Kidney epithelial cell (primary cell): ENCODE results near the gene P2RY8. TPM values are rescaled to one million over a fixed set of nuclear protein-coding genes. Genes with fewer than 3 reads are reported as not detected.
"Not testable (repeated sequence)": the region's sequence is repeated elsewhere in the genome, so short reads cannot be mapped to it uniquely, and the experiment has no call there.

Source experiments
- DNase-seq: peaks from one replicate; pipeline ENCODE4 v3.0.0-alpha.2; 2010; ENCODE audit warnings: low read depth
- H3K27me3 ChIP-seq: 2 replicates; pipeline ENCODE4 v1.6.0; 2011; ENCODE audit warnings: low read length; ENCODE audit not compliant: control insufficient read depth, insufficient read depth
- H3K36me3 ChIP-seq: 2 replicates; pipeline ENCODE4 v1.5.1; 2011; ENCODE audit warnings: low read length; ENCODE audit not compliant: control insufficient read depth, insufficient read depth
- H3K4me3 ChIP-seq: 2 replicates; pipeline ENCODE4 v1.5.1; 2011; ENCODE audit warnings: low read depth, mild to moderate bottlenecking, control low read depth, low read length
- total RNA-seq: library from RNA; depleted of rRNA; stranded (reverse); fragments of >200 nt; gene quantifications from 2 replicates; pipeline ENCODE4 v1.2.3, GENCODE V29; 2015
- TF ChIP-seq, protein P1 (sequence below): IDR thresholded peaks from 2 replicates; pipeline ENCODE4 v1.5.1; 2011; ENCODE audit warnings: mild to moderate bottlenecking, moderate library complexity, low read length, control low read depth, inconsistent platforms; ENCODE audit not compliant: insufficient read depth, poor library complexity, severe bottlenecking

Gene P2RY8
- total RNA-seq, 1 donor from 2014 or later: not detected

DNA sequence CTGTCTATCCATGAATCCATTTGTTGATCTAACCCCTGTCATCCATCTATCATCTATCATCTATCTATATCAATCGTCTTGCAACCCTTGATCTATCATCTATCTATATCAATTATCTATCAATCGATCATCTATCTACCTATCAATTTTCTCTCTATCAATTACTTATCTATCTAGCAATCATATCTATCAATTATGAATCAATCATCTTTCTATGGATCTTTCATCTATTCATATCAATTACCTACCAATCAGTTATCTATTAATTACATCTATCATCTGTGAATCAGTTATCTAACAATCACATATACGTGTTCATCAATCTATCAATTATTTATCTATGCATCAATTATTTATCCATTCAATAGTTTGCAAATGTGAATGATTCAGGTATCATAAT lies 59.8 kb downstream of the P2RY8 start:
- H3K27me3 ChIP-seq: no peaks in the 10 kb centered on the region
- no peak overlapping the region for H3K4me3 ChIP-seq
- H3K36me3 ChIP-seq: no peaks in the 10 kb centered on the region
- TF ChIP-seq, protein P1, sequence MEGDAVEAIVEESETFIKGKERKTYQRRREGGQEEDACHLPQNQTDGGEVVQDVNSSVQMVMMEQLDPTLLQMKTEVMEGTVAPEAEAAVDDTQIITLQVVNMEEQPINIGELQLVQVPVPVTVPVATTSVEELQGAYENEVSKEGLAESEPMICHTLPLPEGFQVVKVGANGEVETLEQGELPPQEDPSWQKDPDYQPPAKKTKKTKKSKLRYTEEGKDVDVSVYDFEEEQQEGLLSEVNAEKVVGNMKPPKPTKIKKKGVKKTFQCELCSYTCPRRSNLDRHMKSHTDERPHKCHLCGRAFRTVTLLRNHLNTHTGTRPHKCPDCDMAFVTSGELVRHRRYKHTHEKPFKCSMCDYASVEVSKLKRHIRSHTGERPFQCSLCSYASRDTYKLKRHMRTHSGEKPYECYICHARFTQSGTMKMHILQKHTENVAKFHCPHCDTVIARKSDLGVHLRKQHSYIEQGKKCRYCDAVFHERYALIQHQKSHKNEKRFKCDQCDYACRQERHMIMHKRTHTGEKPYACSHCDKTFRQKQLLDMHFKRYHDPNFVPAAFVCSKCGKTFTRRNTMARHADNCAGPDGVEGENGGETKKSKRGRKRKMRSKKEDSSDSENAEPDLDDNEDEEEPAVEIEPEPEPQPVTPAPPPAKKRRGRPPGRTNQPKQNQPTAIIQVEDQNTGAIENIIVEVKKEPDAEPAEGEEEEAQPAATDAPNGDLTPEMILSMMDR: no peak
- no peak for DNase-seq

DNA sequence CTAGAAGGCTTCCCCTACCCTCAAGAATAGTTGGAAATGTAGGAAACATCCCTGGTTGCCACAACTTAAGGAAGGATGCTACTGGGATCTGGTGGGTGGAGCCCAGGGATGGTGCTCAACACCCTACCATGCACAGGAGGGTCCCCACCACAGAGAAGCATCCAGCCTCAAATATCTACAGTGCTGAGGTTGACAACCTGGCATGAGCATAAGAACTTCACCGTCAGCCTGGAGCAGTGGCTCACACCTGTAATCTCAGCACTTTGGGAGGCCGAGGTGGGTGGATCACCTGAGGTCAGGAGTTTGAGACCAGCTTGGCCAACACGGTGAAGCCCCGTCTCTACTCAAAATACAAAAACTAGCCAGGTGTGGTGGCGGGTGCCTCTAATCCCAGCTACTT lies 60.3 kb downstream of the P2RY8 start:
- H3K36me3 ChIP-seq: no peaks in the 10 kb centered on the region
- H3K4me3 ChIP-seq: no peak overlapping the region
- no peak for DNase-seq
- H3K27me3 ChIP-seq: no peaks in the 10 kb centered on the region
- TF ChIP-seq, protein P1: no peak

DNA sequence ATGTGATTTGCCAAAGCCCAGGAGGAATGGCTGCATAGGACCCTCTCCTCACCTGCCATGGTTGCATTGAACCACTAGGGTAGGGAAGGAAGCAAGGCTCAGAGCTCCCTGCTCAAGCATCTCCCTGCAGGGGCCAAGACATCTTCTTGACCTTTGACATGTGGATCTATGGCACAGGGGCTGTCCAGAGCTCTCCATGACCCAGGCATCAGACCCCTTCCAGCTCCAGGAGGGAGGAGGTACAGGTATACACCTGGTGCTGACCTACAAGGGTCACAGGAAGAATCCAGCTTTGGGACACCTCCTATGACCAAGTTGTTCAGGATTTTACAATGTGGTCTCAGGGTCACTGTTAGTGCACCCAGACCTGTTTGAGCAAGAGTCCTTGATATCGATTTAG lies 61.1 kb downstream of the P2RY8 start:
- TF ChIP-seq, protein P1: no peak
- no peaks in the 10 kb centered on the region for H3K36me3 ChIP-seq
- no peak overlapping the region for H3K4me3 ChIP-seq
- H3K27me3 ChIP-seq: no peaks in the 10 kb centered on the region
- no peak for DNase-seq

DNA sequence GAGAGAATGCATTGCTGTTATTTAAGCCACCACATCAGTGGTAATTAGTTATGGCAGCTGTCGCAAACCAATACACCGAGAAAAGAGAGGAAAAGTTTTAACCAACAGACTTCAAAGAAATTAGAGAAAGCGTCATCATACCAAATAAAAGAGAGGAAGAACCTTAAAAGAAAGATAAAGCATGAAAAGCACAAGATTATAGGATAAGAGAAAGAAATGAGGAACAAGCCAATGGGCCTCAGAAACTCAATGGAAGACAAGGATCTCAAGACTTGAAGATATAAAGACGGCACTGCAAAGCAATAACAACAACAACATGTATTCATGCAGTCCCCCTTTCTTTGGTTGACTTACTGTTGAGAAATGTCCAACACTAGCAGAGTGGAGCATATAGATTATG lies 61.5 kb downstream of the P2RY8 start:
- H3K4me3 ChIP-seq: no peak overlapping the region
- TF ChIP-seq, protein P1: no peak
- no peak for DNase-seq
- H3K36me3 ChIP-seq: no peaks in the 10 kb centered on the region
- no peaks in the 10 kb centered on the region for H3K27me3 ChIP-seq

DNA sequence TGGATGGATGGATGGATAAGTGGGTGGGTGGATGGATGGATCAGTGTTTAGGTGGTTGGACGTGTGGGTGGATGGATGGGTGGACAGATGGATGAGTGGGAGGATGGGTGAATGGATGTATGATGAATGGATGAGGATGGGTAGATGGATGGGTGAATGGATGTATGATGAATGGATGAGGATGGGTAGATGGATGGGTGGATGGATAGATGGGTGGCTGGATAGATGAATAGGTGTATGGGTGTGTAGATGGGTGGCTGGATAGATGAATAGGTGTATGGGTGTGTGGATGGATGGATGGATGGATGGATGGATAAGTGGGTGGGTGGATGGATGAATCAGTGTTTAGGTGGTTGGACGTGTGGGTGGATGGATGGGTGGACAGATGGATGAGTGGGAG lies 62.4 kb downstream of the P2RY8 start:
- DNase-seq, H3K36me3 ChIP-seq, H3K27me3 ChIP-seq, H3K4me3 ChIP-seq: not testable (repeated sequence)

DNA sequence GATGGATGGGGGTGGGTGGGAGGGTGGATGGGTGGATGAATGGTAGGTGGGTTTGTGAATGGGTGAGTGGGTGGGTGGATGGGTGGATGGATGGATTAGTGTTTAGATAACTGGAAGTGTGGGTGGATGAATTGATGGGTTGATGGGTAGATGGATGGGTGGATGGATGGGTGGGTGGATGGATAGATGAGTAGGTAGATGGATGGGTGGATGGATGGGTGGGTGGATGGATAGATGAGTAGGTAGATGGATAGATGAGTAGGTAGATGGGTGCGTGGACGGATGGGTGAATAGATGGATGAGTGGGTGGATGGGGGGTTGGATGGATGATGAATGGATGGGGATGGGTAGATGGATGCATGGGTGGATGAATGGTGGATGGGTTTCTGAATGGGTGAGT lies 64.0 kb downstream of the P2RY8 start:
- no peak for DNase-seq
- Histone ChIP-seq H3K4me3 (no peak overlapping the region), H3K36me3 (no peaks in the 10 kb centered on the region), H3K27me3 (peaks cover 2% of the 10 kb centered on the region)
- TF ChIP-seq, protein P1: no peak

DNA sequence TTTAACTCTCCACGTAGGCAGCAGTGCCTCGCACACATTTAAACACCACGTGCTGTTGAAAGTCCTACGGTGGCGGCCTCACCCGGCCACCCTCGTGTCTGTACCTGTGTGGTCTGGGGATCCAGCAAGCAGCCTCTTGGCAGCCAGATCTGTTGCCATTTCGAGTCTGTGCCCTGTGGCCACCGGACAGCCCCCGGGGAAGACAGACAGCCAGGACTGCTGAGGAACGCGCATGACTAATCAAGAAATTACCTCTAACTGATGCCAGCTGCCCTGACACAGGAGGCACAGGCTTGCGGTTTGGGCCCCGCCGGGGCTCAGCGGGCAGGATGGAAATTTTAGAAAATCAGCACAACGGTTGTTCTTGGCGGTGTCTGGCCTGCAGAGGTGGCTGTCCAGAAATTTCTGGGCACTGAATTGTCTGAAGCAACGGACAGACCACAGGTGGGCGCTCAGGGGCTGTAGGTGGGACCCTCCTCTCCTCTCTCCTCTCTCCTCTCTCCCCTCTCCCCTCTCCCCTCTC lies 68.7 kb downstream of the P2RY8 start:
- TF ChIP-seq, protein P1: no peak
- Histone ChIP-seq H3K27me3 (peaks cover 34% of the 10 kb centered on the region), H3K36me3 (no peaks in the 10 kb centered on the region), H3K4me3 (no peak overlapping the region)
- DNase-seq: no peak
